GM06990 (cell line): ENCODE data around the gene IFIH1.

ENCODE experiments used
- DNase-seq: peaks from one replicate; pipeline ENCODE4 v3.0.0-alpha.2; 2011; ENCODE audit not compliant: insufficient read length; ENCODE audit errors: extremely low read depth
- H3K27me3 ChIP-seq: replicated peaks from 2 replicates; pipeline ENCODE4 v1.6.0; 2011; ENCODE audit warnings: low read length; ENCODE audit not compliant: control insufficient read depth, insufficient read depth
- H3K36me3 ChIP-seq: 2 replicates; pipeline ENCODE4 v1.5.1; 2011; ENCODE audit warnings: low read length; ENCODE audit not compliant: control insufficient read depth, insufficient read depth
- H3K4me3 ChIP-seq: replicated peaks from 2 replicates; pipeline ENCODE4 v1.5.1; 2011; ENCODE audit warnings: low read depth, mild to moderate bottlenecking, control low read depth, low read length
- CTCF ChIP-seq: IDR thresholded peaks from 2 replicates; pipeline ENCODE4 v1.5.1; 2011; ENCODE audit warnings: low read length, control low read depth, mild to moderate bottlenecking, inconsistent platforms; ENCODE audit not compliant: insufficient read depth, poor library complexity, severe bottlenecking

The IFIH1 gene

DNA sequence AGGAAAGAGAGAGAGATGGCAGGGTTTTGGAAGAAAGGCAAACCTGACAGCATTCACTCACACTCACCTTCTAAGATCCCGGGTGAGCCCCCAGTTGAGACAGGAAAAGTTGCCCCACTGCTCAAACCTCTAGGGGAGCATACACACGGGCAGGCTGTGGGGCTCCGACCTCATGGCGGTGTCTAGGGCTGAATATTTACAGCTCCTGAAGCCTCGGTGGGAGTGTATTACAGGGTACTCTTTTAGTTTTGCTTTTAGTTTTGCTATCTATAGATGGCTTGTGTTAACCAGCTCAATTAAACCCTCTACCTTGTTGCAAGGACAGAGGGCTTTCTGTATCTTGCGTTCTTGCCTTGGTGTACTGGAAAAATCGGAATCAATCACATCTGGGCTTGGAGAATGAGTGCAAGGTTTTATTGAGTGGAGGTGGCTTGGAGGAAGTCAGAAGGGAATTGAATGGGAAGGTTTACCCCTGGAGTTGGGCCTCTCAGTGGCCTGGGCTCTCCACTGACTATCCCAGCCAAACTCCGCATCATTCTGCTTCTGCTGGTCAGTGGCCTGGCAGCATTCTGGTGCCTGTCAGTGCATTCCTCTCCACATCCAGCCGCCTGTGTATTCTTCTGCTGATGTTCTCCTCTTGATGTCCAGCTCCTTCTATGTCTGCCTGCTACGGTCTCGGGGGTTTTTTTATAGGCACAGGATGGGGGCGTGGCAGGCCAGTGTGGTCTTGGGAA lies 10.1 kb upstream of the IFIH1 start:
- DNase-seq, result no peak
- TF ChIP-seq CTCF, result no peak

GRCh38 chr2:162327806-162328205 lies 9.3 kb upstream of the IFIH1 start:
- no peak for DNase-seq
- no peak for TF ChIP-seq CTCF
- Histone ChIP-seq H3K36me3 (no peaks in the 10 kb centered on the region; the same call in none of the 2 replicates), H3K4me3 (no peak overlapping the region), H3K27me3 (no peaks in the 10 kb centered on the region)

More for the DNA sequence above, 10.1 kb upstream of the IFIH1 start:
- no peaks in the 10 kb centered on the region for H3K27me3 ChIP-seq
- peak overlapping the region; percentile 37 for H3K4me3 ChIP-seq
- H3K36me3 ChIP-seq, result no peaks in the 10 kb centered on the region; the same call in none of the 2 replicates

- Histone ChIP-seq H3K27me3 (no peaks in the 10 kb centered on the region), H3K36me3 (no peaks in the 10 kb centered on the region; the same call in none of the 2 replicates), H3K4me3 (no peak overlapping the region)
- TF ChIP-seq CTCF, result peak; percentile 67
- no peak for DNase-seq
Observed at GRCh38 chr2:162327134-162327769, 8.8 kb upstream of the IFIH1 start.

DNA sequence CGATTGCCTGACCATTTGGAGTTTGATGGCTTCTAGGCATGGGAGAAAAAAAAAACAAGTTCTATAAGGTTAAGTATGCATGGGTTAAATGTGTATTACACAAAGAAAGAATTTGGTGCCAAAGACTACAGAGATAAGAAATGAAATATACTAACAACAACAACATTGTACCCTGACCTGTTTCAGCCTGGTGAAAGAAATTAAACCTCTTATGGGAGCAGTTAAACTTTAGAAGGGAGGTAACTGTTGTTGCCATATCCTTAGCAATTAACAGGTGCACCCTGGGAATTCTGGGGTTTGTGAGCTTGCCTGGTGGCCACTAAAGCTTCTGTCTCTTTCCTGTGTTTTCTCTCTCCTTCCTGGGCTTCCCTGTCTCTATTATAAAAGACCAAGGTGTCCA lies 6.5 kb upstream of the IFIH1 start:
- DNase-seq, result no peak
- H3K27me3 ChIP-seq, result no peaks in the 10 kb centered on the region
- H3K4me3 ChIP-seq, result no peak overlapping the region
- no peak for TF ChIP-seq CTCF
- no peaks in the 10 kb centered on the region; the same call in none of the 2 replicates for H3K36me3 ChIP-seq

- Histone ChIP-seq H3K36me3 (no peaks in the 10 kb centered on the region; the same call in 1 of the 2 replicates), H3K4me3 (peak overlapping the region; percentile 100), H3K27me3 (no peaks in the 10 kb centered on the region)
- TF ChIP-seq CTCF, result no peak
- DNase-seq, result no peak
Observed at GRCh38 chr2:162320864-162321517, 2.5 kb upstream of the IFIH1 start.
